ENCODE data around the gene ST8SIA5.
"Not testable (repeated sequence)": the region's sequence is repeated elsewhere in the genome, so short reads cannot be mapped to it uniquely, and the experiment has no call there.

ST8SIA5 gene, protein sequence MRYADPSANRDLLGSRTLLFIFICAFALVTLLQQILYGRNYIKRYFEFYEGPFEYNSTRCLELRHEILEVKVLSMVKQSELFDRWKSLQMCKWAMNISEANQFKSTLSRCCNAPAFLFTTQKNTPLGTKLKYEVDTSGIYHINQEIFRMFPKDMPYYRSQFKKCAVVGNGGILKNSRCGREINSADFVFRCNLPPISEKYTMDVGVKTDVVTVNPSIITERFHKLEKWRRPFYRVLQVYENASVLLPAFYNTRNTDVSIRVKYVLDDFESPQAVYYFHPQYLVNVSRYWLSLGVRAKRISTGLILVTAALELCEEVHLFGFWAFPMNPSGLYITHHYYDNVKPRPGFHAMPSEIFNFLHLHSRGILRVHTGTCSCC

DNA sequence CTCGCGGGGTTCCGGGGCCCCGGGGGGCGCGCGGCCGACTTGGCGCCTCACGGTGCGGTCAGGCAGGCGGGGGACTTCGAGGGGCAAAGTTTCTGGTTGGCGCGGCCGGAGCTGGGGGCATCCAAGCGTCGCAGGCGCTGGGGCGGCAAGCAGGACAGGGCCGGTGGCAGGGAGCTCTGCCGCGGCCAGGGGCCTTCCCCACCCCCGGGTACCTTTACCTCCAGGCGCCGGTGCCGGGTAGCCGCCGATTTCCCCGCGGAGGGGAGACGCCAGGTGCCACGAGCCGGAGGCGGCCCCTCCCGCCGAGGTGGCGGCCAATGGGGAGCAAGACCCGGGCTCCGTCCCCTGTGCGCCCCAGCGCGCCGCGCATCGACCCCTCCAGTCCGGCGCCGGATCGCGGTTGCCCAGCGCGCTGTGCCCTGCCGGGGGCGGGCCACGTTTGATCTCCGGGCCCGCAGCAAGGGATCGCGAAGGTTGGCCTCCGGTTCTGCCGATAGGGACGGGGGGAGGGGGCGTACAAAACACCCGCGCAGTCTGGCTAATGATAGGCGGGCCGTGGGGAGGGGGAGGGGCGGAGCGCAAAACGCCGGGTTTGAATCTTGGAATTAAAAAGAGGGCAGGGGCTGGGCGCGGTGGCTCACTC, at the start of gene ST8SIA5:
Gene ST8SIA5 (minus strand): TSS at position 495 of the 643 bp plus-strand sequence. CDS start 545 bp downstream, outside the sequence.
- DNase-seq (ENCODE audit: low read depth) = no peak

DNA sequence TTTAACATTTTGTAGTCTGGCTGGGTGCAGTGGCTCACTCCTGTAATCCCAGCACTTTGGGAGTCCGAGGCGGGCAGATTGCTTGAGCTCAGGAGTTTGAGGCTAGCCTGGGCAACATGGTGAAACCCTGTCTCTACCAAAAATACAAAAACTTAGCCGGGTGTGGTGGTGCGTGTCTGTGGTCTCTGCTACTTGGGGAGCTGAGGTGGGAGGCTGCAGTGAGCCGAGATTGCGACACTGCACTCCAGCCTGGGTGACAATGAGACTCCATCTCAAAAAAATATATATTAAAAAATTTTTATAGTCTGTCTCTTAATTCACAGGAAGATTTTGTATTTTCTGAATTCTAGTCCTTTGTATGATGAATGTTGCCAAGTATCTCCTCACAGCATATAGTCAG, 39.1 kb upstream of the ST8SIA5 start:
- not testable (repeated sequence) for DNase-seq (ENCODE audit: low read depth)

DNA sequence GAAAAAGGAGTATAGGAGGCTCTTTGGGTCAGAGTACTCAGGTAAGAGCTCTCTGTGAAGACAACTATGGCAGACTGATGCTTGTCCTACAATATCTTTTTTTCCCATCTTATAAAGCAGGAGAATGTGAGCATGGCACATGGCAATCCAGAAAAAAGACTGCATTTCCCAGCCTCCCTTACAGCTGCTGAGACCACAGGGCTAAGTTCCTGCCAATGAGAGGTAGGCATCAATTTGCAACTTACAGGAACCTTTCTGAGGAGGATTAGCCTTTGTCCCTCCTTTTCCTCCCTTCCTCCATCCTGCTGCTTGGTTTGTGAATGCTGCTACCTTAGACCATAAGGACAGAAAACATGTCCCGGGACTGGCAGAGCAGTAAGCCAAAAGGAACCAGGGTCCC, 37.8 kb upstream of the ST8SIA5 start:
- DNase-seq (ENCODE audit: low read depth) = no peak

DNA sequence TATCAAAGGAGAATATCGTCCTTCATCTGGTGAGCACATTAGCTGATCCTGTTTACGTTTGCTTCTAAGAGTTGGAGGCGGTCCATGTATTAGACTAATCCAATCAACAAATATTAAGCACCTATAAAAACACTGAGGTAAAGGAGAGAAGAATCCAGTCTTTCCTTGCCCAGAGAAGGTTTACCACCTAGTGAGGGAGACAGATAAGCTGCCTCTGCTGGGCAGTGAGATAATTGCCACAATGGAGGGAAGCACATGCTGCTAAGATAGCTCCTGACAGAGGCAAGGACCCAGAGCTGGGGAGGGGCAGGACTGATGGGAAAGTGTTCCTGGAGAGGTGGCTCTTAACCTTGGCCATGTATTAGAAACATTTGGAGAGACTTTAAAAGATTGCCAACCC, 36.7 kb upstream of the ST8SIA5 start:
- no peak for DNase-seq (ENCODE audit: low read depth)

DNA sequence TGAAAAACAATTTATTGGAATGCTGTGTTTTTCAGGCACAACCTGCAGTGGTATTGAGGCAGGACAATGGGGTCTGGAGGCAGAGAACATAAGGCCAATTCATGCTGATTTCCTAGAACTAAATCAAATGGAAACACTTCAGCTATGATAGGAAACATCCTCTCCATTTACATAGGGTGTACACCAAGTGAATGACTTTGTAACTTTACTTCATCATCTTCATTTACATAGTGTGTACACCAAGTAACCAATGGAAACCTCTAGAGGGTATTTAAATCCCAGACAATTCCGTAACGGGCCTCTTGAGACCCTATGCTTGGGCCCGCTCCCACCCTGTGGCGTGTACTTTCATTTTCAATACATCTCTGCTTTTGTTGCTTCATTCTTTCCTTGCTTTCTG, 32.2 kb upstream of the ST8SIA5 start:
- no peak for DNase-seq (ENCODE audit: low read depth)

DNA sequence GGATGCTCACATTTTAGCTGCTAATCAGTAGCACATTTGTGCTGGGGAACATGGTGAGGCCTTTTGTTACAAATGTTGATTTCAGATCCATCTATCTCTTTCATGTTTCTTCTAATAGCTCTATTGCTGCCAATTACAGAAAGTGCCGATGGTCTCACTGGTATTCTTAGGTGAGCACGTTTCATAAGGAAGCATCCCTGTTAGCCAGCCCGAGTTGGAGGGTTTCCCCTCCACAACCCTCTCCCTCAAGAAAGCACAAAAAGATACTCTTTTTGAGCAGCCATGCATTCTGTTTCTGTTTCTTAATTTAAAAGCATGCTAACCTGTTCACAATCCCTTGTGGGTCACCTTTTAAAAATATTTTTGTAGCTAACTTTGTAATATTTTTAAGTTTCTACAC, 30.8 kb upstream of the ST8SIA5 start:
- DNase-seq (ENCODE audit: low read depth) = no peak

DNA sequence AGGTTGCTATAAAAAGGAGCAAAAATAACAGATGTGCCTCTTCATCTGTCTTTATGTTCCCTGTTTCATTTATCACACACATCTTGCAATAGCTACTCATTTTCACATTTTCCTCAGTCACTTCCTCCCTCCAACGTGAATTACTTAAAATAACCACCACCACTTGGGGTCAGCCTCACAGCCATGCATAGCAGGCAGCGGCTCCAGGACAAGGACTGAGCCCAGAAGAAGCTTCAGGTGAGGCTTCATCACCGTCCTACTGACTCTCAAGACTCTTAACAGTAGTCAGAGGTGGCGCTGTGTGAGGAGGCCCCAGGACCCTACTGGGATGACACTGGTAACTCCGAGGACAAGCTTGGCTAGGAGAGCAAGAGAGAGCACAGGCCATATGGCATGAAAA, 15.5 kb upstream of the ST8SIA5 start:
- no peak for DNase-seq (ENCODE audit: low read depth)

DNA sequence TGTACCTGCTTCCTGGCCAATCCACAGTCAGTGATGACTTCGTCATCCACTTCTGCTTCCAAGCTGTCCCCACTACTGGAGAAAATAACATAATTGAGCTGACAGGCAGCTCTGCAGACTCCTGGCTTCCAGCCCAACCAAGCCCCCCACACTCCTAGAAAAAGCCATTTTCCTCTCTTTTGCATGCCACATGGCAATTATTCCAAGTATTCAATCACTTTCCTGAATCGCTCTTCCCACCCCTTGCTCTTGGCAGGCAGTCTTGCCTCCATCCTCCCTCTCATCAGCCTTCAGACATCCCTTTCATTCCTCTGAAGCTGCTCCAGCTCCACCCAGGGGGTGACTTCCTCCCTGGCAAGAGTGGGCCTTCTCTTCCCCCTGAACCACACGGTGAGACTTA, 14.3 kb upstream of the ST8SIA5 start:
- no peak for DNase-seq (ENCODE audit: low read depth)

DNA sequence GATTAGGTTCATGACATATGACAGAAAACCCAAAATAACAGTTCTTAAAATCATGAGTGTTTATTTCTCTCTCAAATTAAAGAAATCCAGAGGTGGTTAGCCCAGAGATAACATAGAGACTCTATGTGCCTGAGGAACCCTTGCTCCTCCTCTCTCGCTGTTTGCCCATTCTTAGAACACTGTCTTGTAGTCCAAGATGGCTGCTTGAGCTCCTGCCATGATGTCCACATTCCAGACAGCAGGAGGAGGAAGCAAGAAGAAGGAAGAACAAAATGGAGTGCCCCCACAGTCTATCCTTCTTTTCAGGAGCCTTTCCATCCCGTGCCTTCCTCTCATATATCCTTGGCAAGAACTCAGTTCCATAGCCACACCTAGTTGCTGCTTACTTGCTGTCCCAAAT, 13.9 kb upstream of the ST8SIA5 start:
- DNase-seq (ENCODE audit: low read depth) = no peak

DNA sequence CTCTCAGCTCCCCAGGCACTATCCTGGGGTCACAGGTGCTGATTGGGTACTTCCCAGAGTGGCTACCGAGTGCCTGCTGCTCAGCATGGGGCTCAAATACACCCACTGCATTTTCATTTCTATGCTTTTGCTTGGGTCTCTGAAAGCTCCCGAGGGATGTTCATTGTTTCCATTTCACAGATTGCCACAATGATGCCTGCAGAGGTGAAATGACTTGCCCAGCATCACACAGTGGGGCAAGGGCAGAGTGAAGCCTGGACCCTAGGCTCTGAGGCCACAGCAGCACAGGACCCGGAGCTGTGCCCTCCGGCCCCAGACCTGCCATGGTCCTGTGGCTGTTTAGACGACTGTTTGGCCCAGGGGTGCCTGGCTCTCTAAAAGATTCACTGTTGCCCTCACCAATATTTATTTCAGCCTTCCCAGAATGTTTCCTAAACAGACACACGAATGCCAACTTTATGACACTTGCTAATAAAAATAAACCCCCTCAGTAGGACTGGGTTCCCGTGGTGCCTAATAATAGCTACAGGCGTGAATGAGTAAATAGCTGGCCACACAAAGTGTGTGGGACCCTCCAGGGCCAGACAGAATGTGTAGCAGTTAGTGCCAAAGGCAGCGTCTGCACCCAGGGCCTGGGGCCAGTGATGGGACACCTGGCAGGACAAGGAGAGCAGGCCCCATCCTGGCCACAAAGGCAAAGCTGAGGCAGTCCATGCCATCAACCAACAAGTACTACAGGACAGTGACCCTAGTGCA, 11.5 kb upstream of the ST8SIA5 start:
- no peak for DNase-seq (ENCODE audit: low read depth)

DNA sequence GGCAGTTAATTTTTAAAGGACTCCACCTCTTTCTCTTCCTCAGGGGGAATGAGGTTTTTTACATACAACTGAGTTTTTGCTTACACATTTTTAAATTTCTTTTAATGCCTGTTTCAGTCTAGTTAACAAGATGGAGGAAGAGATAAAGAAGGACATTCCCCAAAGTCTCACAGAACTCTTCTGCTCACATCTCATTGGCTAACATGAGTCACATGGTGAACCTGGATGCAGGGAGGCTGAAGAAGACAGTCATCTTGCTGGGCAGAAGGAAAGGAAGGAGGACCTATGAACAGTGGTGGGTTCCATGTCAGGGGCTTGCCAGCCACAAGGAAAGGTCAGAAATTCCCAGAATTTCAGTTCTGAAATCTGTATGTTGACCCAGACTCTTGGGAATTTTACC, 10.4 kb upstream of the ST8SIA5 start:
- DNase-seq (ENCODE audit: low read depth) = no peak

DNA sequence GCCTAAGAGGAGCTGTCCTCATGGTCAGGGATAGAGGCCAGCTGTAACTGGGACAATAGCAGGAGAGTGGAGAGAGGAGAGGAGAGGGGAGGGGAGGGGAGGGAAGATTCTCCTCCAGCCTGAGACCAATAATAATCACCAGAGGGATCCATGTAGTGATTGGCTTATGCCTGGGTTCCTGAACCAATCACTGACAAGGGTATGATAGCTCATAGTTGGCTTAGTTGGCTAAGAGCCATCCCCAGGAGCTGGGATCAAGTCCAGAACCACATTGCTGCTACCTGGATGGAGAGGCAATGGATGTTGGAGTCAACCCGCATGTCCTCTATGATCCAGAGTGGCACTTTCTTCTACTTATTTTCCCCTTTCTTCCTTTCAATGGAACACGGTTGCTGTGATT, 7.7 kb upstream of the ST8SIA5 start:
- DNase-seq (ENCODE audit: low read depth) = no peak

DNA sequence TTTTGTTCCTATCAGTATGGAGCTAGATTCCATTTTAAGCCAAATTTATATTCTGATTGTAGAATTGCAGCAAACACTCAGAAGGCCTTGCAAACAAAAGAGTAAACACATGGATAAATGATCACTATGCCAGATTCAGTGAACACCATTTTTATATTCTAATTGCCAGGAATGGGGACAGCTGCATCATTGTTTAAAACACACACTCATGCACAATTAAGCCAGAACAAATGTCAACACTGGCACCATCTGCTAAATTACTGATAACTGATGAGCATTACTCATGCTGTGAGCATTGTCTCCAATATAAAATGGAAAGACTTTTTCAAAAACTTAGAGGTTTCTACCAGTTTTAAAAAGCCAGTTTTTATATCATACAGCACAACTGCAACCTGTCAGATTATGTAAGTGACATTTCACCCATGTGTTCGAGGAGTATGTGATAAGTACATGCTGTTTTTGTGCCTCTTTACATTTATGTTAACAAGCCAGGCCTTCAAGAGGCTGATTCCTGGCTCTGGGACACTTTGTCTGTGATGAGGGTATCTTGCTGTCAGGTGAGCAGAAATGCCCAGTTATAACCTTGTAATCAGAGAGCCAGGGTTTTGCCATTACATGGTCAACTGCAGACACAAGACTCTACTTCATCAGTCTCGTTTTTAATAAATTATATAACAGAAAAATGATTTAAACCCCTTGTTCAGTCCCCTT, 4.4 kb upstream of the ST8SIA5 start:
- no peak for DNase-seq (ENCODE audit: low read depth)

DNA sequence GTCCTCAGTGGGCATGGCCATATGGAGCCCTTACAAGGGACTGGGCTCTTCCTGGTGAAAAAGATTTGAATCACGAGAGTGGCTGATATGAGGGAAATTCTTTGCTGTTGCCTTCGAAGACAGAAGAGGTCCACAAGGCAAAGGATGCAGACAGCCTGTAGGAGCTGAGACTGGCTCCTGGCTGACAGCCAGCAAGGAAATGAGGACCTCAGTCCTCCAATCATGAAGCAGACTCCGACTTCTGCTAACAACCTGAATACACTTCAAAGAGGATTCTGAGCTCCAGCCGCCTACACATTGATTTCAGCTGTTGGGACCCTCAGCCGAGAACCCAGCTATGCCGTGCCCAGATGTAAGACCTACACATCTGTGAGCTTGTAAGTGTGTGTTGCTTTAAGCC, 3.0 kb upstream of the ST8SIA5 start:
- no peak for DNase-seq (ENCODE audit: low read depth)

DNA sequence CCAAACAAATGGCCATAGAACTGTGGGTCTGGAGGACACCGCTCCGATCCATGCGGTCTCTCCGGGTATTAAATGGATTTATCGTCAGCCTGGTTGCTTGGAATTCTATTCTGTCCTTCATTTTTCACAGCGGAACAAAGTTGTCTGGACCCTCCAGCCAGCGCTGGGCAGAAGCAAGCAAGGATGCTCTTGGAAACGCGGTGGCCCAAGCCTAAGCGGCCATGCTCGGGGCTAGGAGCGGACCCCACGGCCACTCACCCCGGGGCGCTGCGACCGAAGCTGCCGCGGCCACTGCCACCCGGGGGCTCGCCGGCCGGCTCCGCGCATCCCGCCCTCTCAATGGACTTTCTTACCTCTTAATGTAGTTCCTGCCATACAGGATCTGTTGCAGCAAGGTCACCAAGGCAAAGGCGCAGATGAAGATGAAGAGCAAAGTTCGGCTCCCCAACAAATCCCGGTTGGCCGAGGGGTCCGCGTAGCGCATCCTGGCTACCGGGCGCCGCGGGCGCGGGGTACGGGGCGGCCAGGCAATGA, 761 bp downstream of the ST8SIA5 start:
- DNase-seq (ENCODE audit: low read depth) = no peak

DNA sequence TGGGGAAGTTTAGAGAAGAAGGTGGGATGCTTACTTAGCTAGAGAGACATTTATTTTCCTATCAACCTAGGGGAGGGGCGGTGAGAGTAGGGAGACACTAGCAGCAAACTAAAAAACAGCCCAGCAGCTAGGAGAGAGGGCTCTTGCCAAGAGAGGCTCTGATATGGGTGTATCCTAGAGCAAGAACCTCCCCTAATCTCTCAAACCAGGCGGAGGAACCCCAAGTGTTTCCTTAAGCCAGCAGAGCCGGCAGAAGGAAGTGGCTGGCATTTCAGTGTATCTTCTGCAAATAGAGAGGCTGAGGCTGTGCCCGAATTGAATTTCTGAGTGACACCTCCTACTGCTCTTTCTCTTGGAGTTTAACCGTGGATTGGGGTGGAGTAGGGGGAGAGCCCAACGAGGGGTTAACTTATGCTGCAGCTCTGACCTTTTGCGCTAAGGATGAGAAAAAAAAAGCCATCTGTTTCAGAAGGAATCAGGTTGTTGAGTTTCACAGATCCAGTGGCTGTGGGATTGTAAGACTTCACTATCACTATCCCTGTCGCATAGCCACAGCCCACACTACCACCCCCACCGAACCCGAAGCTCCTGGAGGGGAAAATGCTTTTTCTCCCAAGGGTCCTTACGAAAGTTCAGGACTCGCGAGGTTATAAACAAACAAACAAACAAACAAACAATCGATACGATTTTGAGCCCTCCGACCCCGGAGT, 1.4 kb downstream of the ST8SIA5 start:
- DNase-seq (ENCODE audit: low read depth) = no peak

DNA sequence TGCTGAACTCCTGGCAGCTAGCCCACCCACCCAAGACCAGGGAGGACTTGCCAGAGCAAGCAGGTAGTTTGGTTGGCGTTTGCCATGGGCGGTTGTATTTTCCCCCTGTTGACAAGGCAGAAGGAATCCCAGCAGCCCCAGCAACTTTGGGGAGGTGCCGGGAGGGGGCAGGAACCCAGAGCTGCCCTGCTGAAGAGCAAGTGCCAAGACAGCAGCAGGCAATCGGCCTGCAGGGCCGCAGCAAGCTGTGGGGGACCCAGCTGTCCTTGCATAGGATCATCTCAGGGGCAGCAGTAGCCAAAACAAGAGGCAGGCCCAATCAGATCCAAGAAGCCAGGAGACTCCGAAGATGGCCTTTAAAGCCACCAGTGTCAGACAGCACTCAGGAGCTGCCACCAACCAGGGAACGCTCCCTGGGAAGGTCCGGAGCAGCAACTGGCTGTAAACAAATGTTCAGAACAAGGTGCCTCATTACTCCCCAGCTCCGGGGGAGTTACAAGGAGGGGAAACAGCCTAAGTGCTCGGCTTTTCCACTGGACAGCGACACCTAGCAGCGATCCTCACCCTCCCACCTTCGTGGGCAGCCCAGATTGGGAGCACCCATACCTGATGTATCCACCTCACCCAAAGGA, 2.1 kb downstream of the ST8SIA5 start:
- DNase-seq (ENCODE audit: low read depth) = no peak

DNA sequence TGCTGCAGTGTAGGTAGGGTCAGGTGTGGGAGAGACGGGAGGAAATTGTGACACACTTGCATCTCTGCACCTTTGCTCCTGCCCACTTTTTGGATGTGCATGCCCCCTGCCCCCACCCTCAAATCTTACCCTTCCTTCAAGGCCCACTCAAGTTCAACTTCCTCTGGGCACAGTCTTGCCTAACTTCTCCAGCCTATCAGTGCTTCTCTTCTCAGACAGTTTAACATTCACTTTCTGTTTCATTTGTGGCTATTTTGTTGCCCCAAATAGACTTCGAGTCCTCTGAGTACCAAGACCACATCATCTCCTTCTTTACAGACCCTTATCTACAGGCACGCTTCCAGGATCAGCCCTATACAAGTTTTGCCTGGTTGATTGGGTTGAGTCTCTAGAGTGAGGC, 2.7 kb downstream of the ST8SIA5 start:
- DNase-seq (ENCODE audit: low read depth) = no peak

DNA sequence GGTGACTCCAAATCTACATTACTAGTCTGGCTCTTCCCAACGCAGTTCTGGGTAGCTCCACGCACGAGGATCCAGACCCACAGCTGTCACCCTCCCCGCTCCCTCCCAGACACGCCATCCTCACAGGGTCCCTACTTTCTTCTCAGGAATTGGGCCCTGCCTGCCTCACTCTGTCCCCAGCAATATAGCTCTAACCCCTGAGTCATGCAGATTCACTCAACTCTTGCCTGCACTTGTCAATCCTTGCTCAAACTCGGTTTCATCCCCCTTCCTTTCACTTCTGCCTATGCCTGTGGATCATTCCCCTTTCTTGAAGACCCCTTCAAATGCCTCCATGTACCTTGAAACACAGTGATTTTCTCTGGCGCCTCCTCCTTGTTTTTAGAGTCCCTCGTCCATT, 5.0 kb downstream of the ST8SIA5 start:
- DNase-seq (ENCODE audit: low read depth) = no peak

DNA sequence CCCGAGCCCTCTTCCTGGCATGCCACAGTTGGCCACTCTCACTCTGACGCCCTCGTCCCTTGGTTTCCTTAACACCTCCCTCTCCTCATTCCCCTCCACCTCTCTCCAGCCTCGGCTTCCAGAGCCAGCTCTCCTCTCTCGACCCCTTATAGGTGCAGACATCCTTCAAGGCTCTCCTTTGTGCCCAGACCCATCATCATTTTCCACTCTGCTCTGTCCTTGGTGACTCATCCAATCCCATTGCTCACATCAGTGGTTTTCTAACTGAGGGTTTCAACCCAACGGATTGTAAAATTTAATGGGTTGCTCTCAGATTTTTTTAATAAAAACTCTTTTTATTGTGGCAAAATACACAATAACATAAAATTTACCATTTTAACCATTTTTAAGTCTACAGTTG, 6.2 kb downstream of the ST8SIA5 start:
- no peak for DNase-seq (ENCODE audit: low read depth)

DNA sequence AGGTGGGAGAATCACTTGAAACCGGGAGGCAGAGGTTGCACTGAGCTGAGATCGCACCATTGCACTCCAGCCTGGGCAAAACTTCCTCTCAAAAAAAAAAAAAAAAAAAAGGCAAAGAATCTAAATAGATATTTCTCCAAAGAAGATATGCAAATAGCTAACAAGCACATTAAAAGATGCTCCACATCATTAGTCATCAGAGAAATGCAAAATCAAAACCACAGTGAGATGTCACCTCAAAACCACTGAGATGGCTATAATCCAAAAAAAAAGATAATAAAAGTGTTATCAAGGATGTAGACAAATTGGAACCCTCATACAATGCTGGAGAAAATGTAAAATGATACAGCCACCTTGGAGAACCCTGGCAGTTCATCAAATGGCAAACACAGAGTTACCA, 8.4 kb downstream of the ST8SIA5 start:
- no peak for DNase-seq (ENCODE audit: low read depth)

All from fibroblast of gingiva (primary cell).